Stimulated activated CD4-positive, alpha-beta T cell treated with anti-CD3 and anti-CD28 coated beads, TNF-alpha, amount 100 ng/mL, for 4 hours (primary cell): ENCODE data around the gene GLOD4.
"Not testable (repeated sequence)": the region's sequence is repeated elsewhere in the genome, so short reads cannot be mapped to it uniquely, and the experiment has no call there.

Source experiments
- DNase-seq, 3 experiments: peaks; one replicate each; pipeline ENCODE4 v3.0.0-alpha.2; 2020; ENCODE audit warnings: low read depth in 3 of 3

Gene GLOD4

GRCh38 chr17:773467-774312 is 8.4 kb downstream of the GLOD4 start:
- DNase-seq, result no peak

GRCh38 chr17:773016-773415 is 9.1 kb downstream of the GLOD4 start:
- no peak for DNase-seq

- DNase-seq, result no peak
These were observed 15.0 kb downstream of the GLOD4 start for GRCh38 chr17:767076-767475.

- DNase-seq, result no peak
These were observed 21.7 kb downstream of the GLOD4 start for GRCh38 chr17:760371-760770.

- DNase-seq, result no peak
These were observed 22.1 kb downstream of the GLOD4 start for GRCh38 chr17:759964-760363.

- DNase-seq, result not testable (repeated sequence)
These were observed 26.0 kb downstream of the GLOD4 start for GRCh38 chr17:756010-756567.

GRCh38 chr17:755319-755961 is 26.6 kb downstream of the GLOD4 start:
- DNase-seq, result not testable (repeated sequence)

GRCh38 chr17:753418-753817 is 28.7 kb downstream of the GLOD4 start:
- DNase-seq, result no peak

GRCh38 chr17:752620-753219 is 29.4 kb downstream of the GLOD4 start:
- DNase-seq, result no peak

GRCh38 chr17:752002-752619 is 30.0 kb downstream of the GLOD4 start, which contains the start of gene GEMIN4:
Gene GEMIN4, minus strand, starts transcription at chr17:752264. Its CDS starts 122 bp downstream, at chr17:752142.
- peak; percentile 96 to 100 (median 97) for DNase-seq

- peak; percentile 26 to 38 (median 34) for DNase-seq
These were observed 30.6 kb downstream of the GLOD4 start for GRCh38 chr17:751269-752001.

GRCh38 chr17:750431-751037 is 31.5 kb downstream of the GLOD4 start:
- no peak for DNase-seq

- DNase-seq, result not testable (repeated sequence)
These were observed 32.7 kb downstream of the GLOD4 start for GRCh38 chr17:749359-749758.

GRCh38 chr17:748604-749003 is 33.5 kb downstream of the GLOD4 start:
- not testable (repeated sequence) for DNase-seq

- no peak for DNase-seq
These were observed 35.1 kb downstream of the GLOD4 start for GRCh38 chr17:746783-747629.

- DNase-seq, result no peak
These were observed 35.9 kb downstream of the GLOD4 start for GRCh38 chr17:746181-746580.

GRCh38 chr17:745406-745805 is 36.7 kb downstream of the GLOD4 start:
- DNase-seq, result no peak

GRCh38 chr17:744937-745336 is 37.1 kb downstream of the GLOD4 start:
- no peak for DNase-seq

- DNase-seq, result no peak
These were observed 38.9 kb downstream of the GLOD4 start for GRCh38 chr17:743139-743538.
